Tibial artery (tissue), 4 donors: ENCODE measurements around the gene C7orf33.
"Not testable (repeated sequence)": the region's sequence is repeated elsewhere in the genome, so short reads cannot be mapped to it uniquely, and the experiment has no call there.

Source experiments
- DNase-seq, 2 donors: peaks; one replicate each; pipeline ENCODE4 v3.0.0-alpha.2; 2019
- H3K27ac ChIP-seq, 2 donors: fragments of 200-600 bp; sonication (generic) in 1 of 2; 1 replicate in 1 of 2; 2 replicates in 1 of 2; pipeline ENCODE4 v1.5.1; 2018 to 2019; ENCODE audit warnings: mild to moderate bottlenecking in 1 of 2
- H3K27me3 ChIP-seq, 2 donors: fragments of 200-600 bp; sonication (generic) in 1 of 2; one replicate each; pipeline versions ENCODE4 v1.5.1 to v1.6.0; 2016 to 2019
- H3K36me3 ChIP-seq, 3 donors: fragments of 200-600 bp; sonication (generic) in 2 of 3; one replicate each; pipeline ENCODE4 v1.5.1; 2016 to 2019; ENCODE audit warnings: mild to moderate bottlenecking in 2 of 3
- H3K4me1 ChIP-seq, 4 donors: fragments of 200-600 bp; sonication (generic) in 2 of 4; 1 replicate in 3 of 4; 2 replicates in 1 of 4; pipeline ENCODE4 v1.5.1; 2016 to 2019
- H3K4me3 ChIP-seq, 2 donors: fragments of 200-600 bp; sonication (generic) in 1 of 2; 1 replicate in 1 of 2; 2 replicates in 1 of 2; pipeline ENCODE4 v1.5.1; 2018 to 2019; ENCODE audit warnings: mild to moderate bottlenecking in 2 of 2
- H3K9me3 ChIP-seq, 3 donors: fragments of 200-600 bp; sonication (generic) in 1 of 3; one replicate each; pipeline ENCODE4 v1.5.1; 2016 to 2019
- intact Hi-C: fragments of 100-400 bp; cut with DNase I; formaldehyde crosslinking; loops from one replicate; pipeline ENCODE4 v1.15.0; 2023; ENCODE audit warnings: low total_unique reads
- TF ChIP-seq, protein P1 (sequence below), 2 experiments: fragments of 200-600 bp in 1 of 2; fragments of 450-650 bp in 1 of 2; IDR thresholded peaks; one replicate each; pipeline ENCODE4 v1.5.1; 2017 to 2019; ENCODE audit warnings: antibody characterized with exemption in 2 of 2, mild to moderate bottlenecking in 1 of 2, moderate library complexity in 1 of 2

Gene C7orf33

DNA sequence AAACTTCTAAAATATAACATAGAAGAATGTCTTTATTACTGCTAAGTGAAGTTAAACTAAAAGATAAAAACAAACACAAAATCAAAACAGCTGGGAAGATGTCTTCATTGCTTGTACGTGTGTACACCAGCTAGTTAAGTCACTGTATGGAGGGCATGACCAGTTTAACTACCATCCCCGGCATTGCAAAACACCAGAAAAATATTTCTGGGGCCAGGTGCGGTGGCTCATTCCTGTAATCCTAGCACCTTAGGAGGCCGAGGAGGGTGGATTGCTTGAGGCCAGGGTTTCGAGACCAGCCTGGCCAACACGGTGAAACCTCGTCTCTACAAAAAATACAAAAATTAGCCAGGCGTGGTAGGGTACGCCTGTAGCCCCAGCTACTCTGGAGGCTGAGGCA lies 19.2 kb upstream of the C7orf33 start:
- Histone ChIP-seq H3K4me1 (no peaks in the 10 kb centered on the region), H3K36me3 (no peaks in the 10 kb centered on the region), H3K27me3 (peaks cover 0 to 3% of the 10 kb centered on the region in 2 donors), H3K9me3 (no peaks in the 10 kb centered on the region), H3K4me3 (no peak overlapping the region), H3K27ac (no peak overlapping the region)
- TF ChIP-seq, protein P1, sequence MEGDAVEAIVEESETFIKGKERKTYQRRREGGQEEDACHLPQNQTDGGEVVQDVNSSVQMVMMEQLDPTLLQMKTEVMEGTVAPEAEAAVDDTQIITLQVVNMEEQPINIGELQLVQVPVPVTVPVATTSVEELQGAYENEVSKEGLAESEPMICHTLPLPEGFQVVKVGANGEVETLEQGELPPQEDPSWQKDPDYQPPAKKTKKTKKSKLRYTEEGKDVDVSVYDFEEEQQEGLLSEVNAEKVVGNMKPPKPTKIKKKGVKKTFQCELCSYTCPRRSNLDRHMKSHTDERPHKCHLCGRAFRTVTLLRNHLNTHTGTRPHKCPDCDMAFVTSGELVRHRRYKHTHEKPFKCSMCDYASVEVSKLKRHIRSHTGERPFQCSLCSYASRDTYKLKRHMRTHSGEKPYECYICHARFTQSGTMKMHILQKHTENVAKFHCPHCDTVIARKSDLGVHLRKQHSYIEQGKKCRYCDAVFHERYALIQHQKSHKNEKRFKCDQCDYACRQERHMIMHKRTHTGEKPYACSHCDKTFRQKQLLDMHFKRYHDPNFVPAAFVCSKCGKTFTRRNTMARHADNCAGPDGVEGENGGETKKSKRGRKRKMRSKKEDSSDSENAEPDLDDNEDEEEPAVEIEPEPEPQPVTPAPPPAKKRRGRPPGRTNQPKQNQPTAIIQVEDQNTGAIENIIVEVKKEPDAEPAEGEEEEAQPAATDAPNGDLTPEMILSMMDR (IDR thresholded peaks at IDR 0.05), result no peak
- intact Hi-C loops, result no loop called here
- DNase-seq, result no peak

DNA sequence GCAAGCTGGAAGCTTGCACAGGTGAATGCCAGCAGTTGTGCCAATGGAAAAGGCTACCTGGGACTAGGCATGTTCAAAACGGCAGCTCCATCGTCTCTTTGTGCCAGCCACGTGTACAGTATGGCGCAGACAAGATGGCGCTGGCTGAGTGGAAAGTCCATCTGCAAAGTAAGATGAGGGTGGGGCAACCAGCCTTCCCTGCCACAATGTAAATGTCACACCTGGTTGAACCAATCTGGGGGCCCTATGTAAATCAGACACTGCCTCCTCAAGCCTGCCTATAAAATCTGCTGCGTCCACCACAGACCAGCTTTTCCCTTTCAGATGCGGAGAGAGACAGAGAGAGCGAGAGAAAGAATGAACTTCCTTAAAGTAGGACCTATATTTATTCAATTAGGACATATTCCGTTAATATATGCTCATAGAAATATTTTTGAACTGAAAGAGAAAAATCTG lies 18.5 kb upstream of the C7orf33 start:
- no peak for DNase-seq
- H3K36me3 ChIP-seq, result no peaks in the 10 kb centered on the region
- H3K9me3 ChIP-seq, result no peaks in the 10 kb centered on the region
- TF ChIP-seq, protein P1 (IDR thresholded peaks at IDR 0.05), result no peak
- no peaks in the 10 kb centered on the region for H3K4me1 ChIP-seq
- no peak overlapping the region for H3K4me3 ChIP-seq
- H3K27me3 ChIP-seq, result peaks cover 0 to 3% of the 10 kb centered on the region in 2 donors
- intact Hi-C loops, result no loop called here
- no peak overlapping the region for H3K27ac ChIP-seq

DNA sequence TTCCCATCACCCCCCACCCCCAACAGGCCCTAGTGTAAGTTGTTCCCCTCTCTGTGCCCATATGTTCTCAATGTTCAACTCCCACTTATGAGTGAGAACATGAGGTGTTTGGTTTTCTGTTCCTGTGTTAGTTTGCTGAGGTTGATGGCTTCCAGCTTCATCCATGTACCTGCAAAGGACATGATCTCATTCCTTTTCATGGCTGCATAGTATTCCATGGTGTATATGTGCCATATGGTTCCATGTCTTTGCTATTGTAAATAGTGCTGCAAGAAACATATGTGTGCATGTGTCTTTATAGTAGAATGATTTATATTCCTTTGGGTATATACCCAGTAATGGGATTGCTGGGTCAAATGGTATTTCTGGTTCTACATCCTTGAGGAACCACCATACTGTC lies 17.0 kb upstream of the C7orf33 start:
- H3K36me3 ChIP-seq, H3K4me1 ChIP-seq, intact Hi-C loops, H3K27me3 ChIP-seq, H3K27ac ChIP-seq, DNase-seq, H3K4me3 ChIP-seq, H3K9me3 ChIP-seq: not testable (repeated sequence)

DNA sequence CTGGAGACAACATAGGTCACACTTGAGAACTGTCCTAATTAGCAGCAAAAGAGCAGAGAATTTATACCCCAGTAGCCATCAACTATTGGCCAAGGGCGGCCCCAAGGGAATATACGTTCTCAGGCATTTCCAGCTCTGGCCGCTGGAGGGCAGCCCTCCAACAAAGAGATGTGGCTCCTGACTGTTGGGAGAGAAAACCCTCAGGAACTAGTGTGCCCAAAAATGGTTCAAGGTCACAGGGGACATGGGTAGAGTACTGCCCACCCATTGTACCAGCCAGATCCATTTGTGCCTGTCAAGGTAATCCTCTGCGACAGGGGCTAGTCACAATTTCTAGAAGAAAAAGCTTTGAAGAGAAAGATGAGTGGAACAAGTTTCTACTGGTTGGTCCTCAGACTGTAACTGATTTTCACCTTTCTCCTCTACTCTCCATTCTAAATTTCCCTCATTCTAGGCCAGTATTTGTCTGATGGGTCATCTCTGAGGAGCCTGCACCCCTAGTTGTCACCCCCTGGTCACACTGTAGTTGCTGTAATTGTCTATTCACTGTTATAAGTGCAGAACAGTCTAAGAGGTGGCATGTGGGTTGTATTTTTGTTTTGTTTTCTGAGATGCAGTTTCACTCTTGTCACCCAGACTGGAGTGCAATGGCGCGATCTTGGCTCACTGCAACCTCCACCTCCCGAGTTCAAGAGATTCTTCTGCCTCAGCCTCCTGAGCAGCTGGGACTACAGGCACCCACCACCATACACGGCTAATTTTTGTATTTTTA lies 14.7 kb upstream of the C7orf33 start:
- H3K36me3 ChIP-seq, result no peaks in the 10 kb centered on the region
- H3K9me3 ChIP-seq, result no peaks in the 10 kb centered on the region
- H3K27me3 ChIP-seq, result peaks cover 0 to 3% of the 10 kb centered on the region in 2 donors
- H3K4me1 ChIP-seq, result no peaks in the 10 kb centered on the region
- intact Hi-C loops, result loop anchor here (5.0 kb wide), 2 partner anchors 206 to 386 kb away; no protein-coding TSS in a partner anchor
- peak; percentile 68 to 71 for DNase-seq
- no peak overlapping the region for H3K4me3 ChIP-seq
- no peak overlapping the region for H3K27ac ChIP-seq
- TF ChIP-seq, protein P1 (IDR thresholded peaks at IDR 0.05), result peak; percentile 69 to 70

DNA sequence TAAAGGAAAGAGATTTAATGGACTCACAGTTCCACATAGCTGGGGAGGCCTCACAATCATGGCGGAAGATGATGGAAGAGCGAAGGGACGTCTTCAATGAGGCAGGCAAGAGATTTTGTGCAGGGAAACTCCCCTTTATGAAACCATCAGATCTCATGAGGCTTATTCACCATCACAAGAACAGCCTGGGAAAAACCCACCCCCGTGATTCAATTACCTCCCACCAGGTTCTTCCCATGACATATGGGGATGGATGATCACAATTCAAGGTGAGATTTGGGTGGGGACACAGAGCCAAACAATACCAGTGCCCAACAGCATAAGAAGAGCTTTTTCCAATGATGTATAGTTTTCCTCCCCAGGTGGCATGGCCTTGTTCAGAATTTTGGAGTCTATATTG lies 11.2 kb upstream of the C7orf33 start:
- Histone ChIP-seq H3K27me3 (peaks cover 0 to 3% of the 10 kb centered on the region in 2 donors), H3K36me3 (no peaks in the 10 kb centered on the region), H3K4me3 (no peak overlapping the region), H3K27ac (no peak overlapping the region), H3K4me1 (no peaks in the 10 kb centered on the region), H3K9me3 (no peaks in the 10 kb centered on the region)
- intact Hi-C loops, result loop anchor here (5.0 kb wide), 2 partner anchors 203 to 383 kb away; no protein-coding TSS in a partner anchor
- TF ChIP-seq, protein P1 (IDR thresholded peaks at IDR 0.05), result no peak
- no peak for DNase-seq

DNA sequence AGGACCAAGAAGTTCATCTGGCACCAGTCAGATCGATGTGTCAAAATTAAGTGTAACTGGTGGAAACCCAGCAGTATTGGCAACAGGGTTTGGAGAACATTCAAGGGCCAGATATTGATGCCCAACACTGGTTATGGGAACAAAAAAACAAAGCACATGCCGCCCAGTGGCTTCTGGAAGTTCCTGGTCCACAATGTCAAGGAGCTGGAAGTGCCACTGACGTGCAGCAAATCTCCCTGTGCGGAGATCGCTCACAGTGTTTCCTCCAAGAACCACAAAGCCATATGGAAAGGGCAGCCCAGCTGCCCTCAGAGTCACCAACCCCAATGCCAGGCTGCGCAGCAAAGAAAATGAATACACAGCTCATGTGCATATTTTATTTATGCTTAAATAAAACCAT lies 10.1 kb upstream of the C7orf33 start:
- no peaks in the 10 kb centered on the region for H3K27me3 ChIP-seq
- DNase-seq, result no peak
- no peaks in the 10 kb centered on the region for H3K36me3 ChIP-seq
- TF ChIP-seq, protein P1 (IDR thresholded peaks at IDR 0.05), result no peak
- no peaks in the 10 kb centered on the region for H3K4me1 ChIP-seq
- no peaks in the 10 kb centered on the region for H3K9me3 ChIP-seq
- no peak overlapping the region for H3K4me3 ChIP-seq
- intact Hi-C loops, result no loop called here
- no peak overlapping the region for H3K27ac ChIP-seq
